Mesenchymal stem cell (in vitro differentiated cells and primary cell): Measurements from ENCODE around the gene ATE1.
"Not testable (repeated sequence)": the region's sequence is repeated elsewhere in the genome, so short reads cannot be mapped to it uniquely, and the experiment has no call there.

Experiments used
- DNase-seq: peaks from one replicate; pipeline ENCODE4 v3.0.0-alpha.2; 2013
- H2AFZ ChIP-seq: one replicate; pipeline ENCODE4 v1.6.1; 2013; ENCODE audit warnings: low read depth, mild to moderate bottlenecking, control low read depth, inconsistent platforms, low read length, moderate library complexity
- H2AK5ac ChIP-seq: 2 replicates; pipeline ENCODE4 v1.6.1; 2013; ENCODE audit warnings: low read length, moderate library complexity, mild to moderate bottlenecking, inconsistent platforms; ENCODE audit not compliant: severe bottlenecking
- H2BK120ac ChIP-seq: one replicate; pipeline ENCODE4 v1.6.1; 2013; ENCODE audit warnings: low read depth, mild to moderate bottlenecking, inconsistent platforms, low read length, moderate library complexity
- H2BK12ac ChIP-seq, 2 experiments: one replicate each; pipeline ENCODE4 v1.6.1; 2013; ENCODE audit warnings: inconsistent platforms in 2 of 2, low read length in 2 of 2, mild to moderate bottlenecking in 2 of 2, moderate library complexity in 2 of 2, control low read depth in 1 of 2
- H2BK15ac ChIP-seq: one replicate; pipeline ENCODE4 v1.6.1; 2013; ENCODE audit warnings: mild to moderate bottlenecking, low read depth, inconsistent platforms; ENCODE audit not compliant: poor library complexity, severe bottlenecking
- H2BK5ac ChIP-seq: 2 replicates; pipeline ENCODE4 v1.6.1; 2013; ENCODE audit warnings: low read depth, mild to moderate bottlenecking, low read length, control low read depth, inconsistent platforms; ENCODE audit not compliant: poor library complexity, severe bottlenecking
- H3K14ac ChIP-seq, 2 experiments: one replicate each; pipeline ENCODE4 v1.6.1; 2013; ENCODE audit warnings: inconsistent platforms in 2 of 2, low read length in 2 of 2, control low read depth in 1 of 2, mild to moderate bottlenecking in 1 of 2, moderate library complexity in 1 of 2
- H3K18ac ChIP-seq, 2 experiments: one replicate each; pipeline ENCODE4 v1.6.1; 2013; ENCODE audit warnings: inconsistent platforms in 2 of 2, low read length in 2 of 2, control low read depth in 1 of 2, low read depth in 1 of 2, mild to moderate bottlenecking in 1 of 2
- H3K23ac ChIP-seq, 2 experiments: one replicate each; pipeline ENCODE4 v1.6.1; 2013; ENCODE audit warnings: inconsistent platforms in 2 of 2, low read length in 2 of 2, mild to moderate bottlenecking in 2 of 2, moderate library complexity in 2 of 2, control low read depth in 1 of 2
- H3K27ac ChIP-seq: 2 replicates; pipeline ENCODE4 v1.5.1; 2013; ENCODE audit warnings: mild to moderate bottlenecking, moderate library complexity, low read length, control low read depth, inconsistent platforms; ENCODE audit not compliant: poor library complexity, severe bottlenecking
- H3K27me3 ChIP-seq, 2 experiments: 2 replicates each; pipeline versions ENCODE4 v1.6.1 to v1.7.0; 2013; ENCODE audit warnings: low read length in 2 of 2, mild to moderate bottlenecking in 2 of 2, moderate library complexity in 2 of 2, control low read depth in 1 of 2, inconsistent platforms in 1 of 2; ENCODE audit not compliant: control insufficient read depth in 1 of 2, insufficient read depth in 1 of 2
- H3K36me3 ChIP-seq, 2 experiments: 2 replicates each; pipeline versions ENCODE4 v1.6.1 to v1.7.0; 2013; ENCODE audit warnings: low read length in 2 of 2, control low read depth in 1 of 2, inconsistent platforms in 1 of 2, low read depth in 1 of 2, mild to moderate bottlenecking in 1 of 2; ENCODE audit not compliant: insufficient read depth in 2 of 2, control insufficient read depth in 1 of 2
- H3K4ac ChIP-seq, 2 experiments: one replicate each; pipeline ENCODE4 v1.6.1; 2013; ENCODE audit warnings: inconsistent platforms in 2 of 2, low read length in 2 of 2, mild to moderate bottlenecking in 2 of 2, moderate library complexity in 2 of 2, control low read depth in 1 of 2, low read depth in 1 of 2
- H3K4me1 ChIP-seq: 2 replicates; pipeline ENCODE4 v1.6.1; 2013; ENCODE audit warnings: low read depth, low read length, control low read depth; ENCODE audit not compliant: control insufficient read depth, insufficient read depth
- H3K4me2 ChIP-seq: 2 replicates; pipeline ENCODE4 v1.6.1; 2013; ENCODE audit warnings: low read length, mild to moderate bottlenecking, inconsistent platforms; ENCODE audit not compliant: poor library complexity, severe bottlenecking
- H3K4me3 ChIP-seq, 2 experiments: 2 replicates each; pipeline versions ENCODE4 v1.5.1 to v1.7.0; 2013; ENCODE audit warnings: low read length in 2 of 2, mild to moderate bottlenecking in 2 of 2, control low read depth in 1 of 2, low read depth in 1 of 2; ENCODE audit not compliant: insufficient read depth in 1 of 2
- H3K79me1 ChIP-seq: replicated peaks from 2 replicates; pipeline ENCODE4 v1.6.1; 2013; ENCODE audit warnings: mild to moderate bottlenecking, control low read depth, low read length, inconsistent platforms; ENCODE audit not compliant: poor library complexity, severe bottlenecking
- H3K9ac ChIP-seq: 2 replicates; pipeline ENCODE4 v1.7.0; 2013; ENCODE audit warnings: mild to moderate bottlenecking, low read length, moderate library complexity
- H3K9me3 ChIP-seq: 2 replicates; pipeline ENCODE4 v1.7.0; 2013; ENCODE audit warnings: mild to moderate bottlenecking, low read length; ENCODE audit not compliant: control insufficient read depth
- H4K8ac ChIP-seq: one replicate; pipeline ENCODE4 v1.6.1; 2013; ENCODE audit warnings: inconsistent platforms, mild to moderate bottlenecking, low read length, moderate library complexity
- H4K91ac ChIP-seq: one replicate; pipeline ENCODE4 v1.6.1; 2013; ENCODE audit warnings: mild to moderate bottlenecking, low read length, inconsistent platforms
- WGBS: methylation state at CpG from one replicate; pipeline ENCODE4 v1.1.7; 2013; ENCODE audit warnings: mixed read lengths; 5-methylcytosine and 5-hydroxymethylcytosine counted together

Gene ATE1

GRCh38 chr10:121974535-121975294, 46.9 kb upstream of the ATE1 start, which contains the start of gene NSMCE4A:
Gene NSMCE4A, minus strand, starts transcription at chr10:121975217. Its CDS starts 52 bp downstream, at chr10:121975165.
- under 1% methylated on average over 63 of the region's 101 CpGs for WGBS
- Histone ChIP-seq H3K18ac (peak within 1 kb of the TSS; percentile 26 to 59), H3K9ac (peak within 1 kb of the TSS; percentile 93), H3K9me3 (no peaks in the 10 kb centered on the region), H2BK12ac (no peak within 1 kb of the TSS), H3K14ac (peak within 1 kb of the TSS in 1 of 2 experiments; percentile 10), H3K4ac (peak within 1 kb of the TSS in 1 of 2 experiments; percentile 29), H3K23ac (no peak within 1 kb of the TSS), H3K36me3 (peaks cover 0 to 16% of the 10 kb centered on the region in 2 experiments), H4K8ac (peak within 1 kb of the TSS; percentile 47), H3K4me1 (peaks cover 6% of the 10 kb centered on the region), H2BK15ac (no peak within 1 kb of the TSS), H2AK5ac (no peak within 1 kb of the TSS), H2AFZ (peak within 1 kb of the TSS; percentile 80), H2BK120ac (no peak within 1 kb of the TSS), H3K4me2 (peak within 1 kb of the TSS; percentile 98), H3K79me1 (peaks cover 11% of the 10 kb centered on the region), H3K27ac (no peak within 1 kb of the TSS), H2BK5ac (no peak within 1 kb of the TSS), H3K27me3 (no peaks in the 10 kb centered on the region), H3K4me3 (peak within 1 kb of the TSS; percentile 66 to 91), H4K91ac (no peak within 1 kb of the TSS)
- DNase-seq, result peak; percentile 76

- WGBS, result 16% methylated on average over 21 of the region's 21 CpGs
Measured at GRCh38 chr10:121974019-121974534, 46.2 kb upstream of the ATE1 start.

DNA sequence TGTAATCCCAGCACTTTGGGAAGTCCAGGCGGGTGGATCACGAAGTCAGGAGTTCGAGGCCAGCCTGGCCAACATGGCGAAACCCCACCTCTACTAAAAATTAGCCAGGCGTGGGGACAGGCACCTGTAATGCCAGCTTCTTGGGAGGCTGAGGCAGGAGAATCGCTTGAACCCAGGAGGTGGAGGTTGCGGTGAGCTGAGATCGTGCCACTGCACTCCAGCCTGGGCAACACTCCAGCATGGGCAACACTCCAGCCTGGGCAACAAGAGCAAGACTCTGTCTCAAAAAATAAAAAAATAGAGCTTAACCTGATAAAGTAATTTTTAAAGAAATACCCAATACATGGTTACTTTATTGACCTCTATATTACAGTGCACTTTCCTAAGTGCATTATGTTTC, 41.3 kb upstream of the ATE1 start:
- not testable (repeated sequence) for H2AFZ ChIP-seq, H3K4me1 ChIP-seq, H3K27ac ChIP-seq, H3K9ac ChIP-seq, H3K18ac ChIP-seq, H3K4me2 ChIP-seq, H3K23ac ChIP-seq, DNase-seq, H2BK12ac ChIP-seq, H4K91ac ChIP-seq, H2BK120ac ChIP-seq, H2BK15ac ChIP-seq, H2BK5ac ChIP-seq, H3K14ac ChIP-seq, H3K4ac ChIP-seq, H3K9me3 ChIP-seq, H2AK5ac ChIP-seq, H3K4me3 ChIP-seq, H4K8ac ChIP-seq, H3K27me3 ChIP-seq
- Histone ChIP-seq H3K79me1 (peaks cover 11% of the 10 kb centered on the region), H3K36me3 (peaks cover 3 to 58% of the 10 kb centered on the region in 2 experiments)
- 99% methylated on average over 8 of the region's 8 CpGs for WGBS

More at GRCh38 chr10:121974019-121974534, 46.2 kb upstream of the ATE1 start:
- Histone ChIP-seq H2BK12ac (no peak overlapping the region), H3K9ac (peak overlapping the region; percentile 93), H3K4me1 (peaks cover 6% of the 10 kb centered on the region), H2BK5ac (no peak overlapping the region), H3K14ac (no peak overlapping the region), H2AFZ (peak overlapping the region; percentile 80), H3K79me1 (peaks cover 11% of the 10 kb centered on the region), H3K36me3 (peaks cover 0 to 17% of the 10 kb centered on the region in 2 experiments), H3K9me3 (no peaks in the 10 kb centered on the region), H2BK120ac (no peak overlapping the region), H3K27me3 (no peaks in the 10 kb centered on the region), H3K4me2 (peak overlapping the region; percentile 98), H3K27ac (no peak overlapping the region), H3K4me3 (peak overlapping the region; percentile 66 to 91), H3K4ac (no peak overlapping the region), H4K8ac (peak overlapping the region; percentile 47), H2AK5ac (no peak overlapping the region), H3K23ac (no peak overlapping the region), H2BK15ac (no peak overlapping the region), H3K18ac (peak overlapping the region in 1 of 2 experiments; percentile 59), H4K91ac (no peak overlapping the region)
- DNase-seq, result no peak

DNA sequence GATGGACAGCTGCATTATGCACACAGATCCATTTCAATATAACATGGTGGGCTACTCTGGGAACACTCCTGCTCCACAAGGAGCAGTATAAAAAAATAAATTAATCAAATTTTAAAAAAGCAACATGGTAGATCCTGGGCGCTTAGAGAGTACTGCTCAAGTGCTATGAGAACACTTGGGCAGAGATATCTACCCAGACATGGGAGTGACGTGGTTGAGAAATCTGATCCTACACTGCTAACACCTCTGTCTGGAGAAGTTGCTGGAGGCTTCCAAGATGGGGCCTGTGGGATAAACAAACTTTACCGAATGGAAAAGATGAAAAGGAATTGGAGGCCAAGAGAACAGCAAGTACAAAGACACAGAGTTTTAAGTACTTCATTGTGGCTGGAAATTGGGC, 38.2 kb upstream of the ATE1 start:
- H3K9me3 ChIP-seq, result no peaks in the 10 kb centered on the region
- no peak overlapping the region for H2BK120ac ChIP-seq
- no peak overlapping the region for H4K91ac ChIP-seq
- H3K4ac ChIP-seq, result no peak overlapping the region
- no peak overlapping the region for H2AK5ac ChIP-seq
- H3K27me3 ChIP-seq, result no peaks in the 10 kb centered on the region
- 100% methylated on average over 3 of the region's 3 CpGs for WGBS
- no peak overlapping the region for H3K18ac ChIP-seq
- no peak overlapping the region for H2AFZ ChIP-seq
- no peak overlapping the region for H2BK12ac ChIP-seq
- H3K4me1 ChIP-seq, result no peaks in the 10 kb centered on the region
- no peak overlapping the region for H3K4me2 ChIP-seq
- H3K9ac ChIP-seq, result no peak overlapping the region
- H3K14ac ChIP-seq, result no peak overlapping the region
- H4K8ac ChIP-seq, result no peak overlapping the region
- DNase-seq, result no peak
- H3K23ac ChIP-seq, result no peak overlapping the region
- H3K36me3 ChIP-seq, result peaks cover 3 to 68% of the 10 kb centered on the region in 2 experiments
- no peaks in the 10 kb centered on the region for H3K79me1 ChIP-seq
- no peak overlapping the region for H3K27ac ChIP-seq
- H2BK5ac ChIP-seq, result no peak overlapping the region
- H3K4me3 ChIP-seq, result no peak overlapping the region
- no peak overlapping the region for H2BK15ac ChIP-seq
